DMS153 treated with DMSO at 0.1 percent for 48 hours (cell line): Measurements from ENCODE around the gene GMEB2.
A peak's percentile ranks its signal among the peaks of the same experiment; 100 is the strongest.
"Not testable (repeated sequence)": the region's sequence is repeated elsewhere in the genome, so short reads cannot be mapped to it uniquely, and the experiment has no call there.

Source experiments
- DNase-seq: peaks from one replicate; lab custom pipeline; 2025; ENCODE audit not compliant: unreplicated experiment; lab: John Stamatoyannopoulos, UW

Gene GMEB2, protein sequence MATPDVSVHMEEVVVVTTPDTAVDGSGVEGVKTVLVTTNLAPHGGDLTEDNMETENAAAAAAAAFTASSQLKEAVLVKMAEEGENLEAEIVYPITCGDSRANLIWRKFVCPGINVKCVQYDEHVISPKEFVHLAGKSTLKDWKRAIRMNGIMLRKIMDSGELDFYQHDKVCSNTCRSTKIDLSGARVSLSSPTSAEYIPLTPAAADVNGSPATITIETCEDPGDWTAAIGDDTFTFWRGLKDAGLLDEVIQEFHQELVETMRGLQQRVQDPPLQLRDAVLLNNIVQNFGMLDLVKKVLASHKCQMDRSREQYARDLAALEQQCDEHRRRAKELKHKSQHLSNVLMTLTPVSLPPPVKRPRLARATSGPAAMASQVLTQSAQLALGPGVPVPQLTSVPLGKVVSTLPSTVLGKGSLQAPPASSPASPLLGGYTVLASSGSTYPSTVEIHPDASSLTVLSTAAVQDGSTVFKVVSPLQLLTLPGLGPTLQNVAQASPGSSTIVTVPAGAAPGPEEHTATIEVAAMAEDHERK

DNA sequence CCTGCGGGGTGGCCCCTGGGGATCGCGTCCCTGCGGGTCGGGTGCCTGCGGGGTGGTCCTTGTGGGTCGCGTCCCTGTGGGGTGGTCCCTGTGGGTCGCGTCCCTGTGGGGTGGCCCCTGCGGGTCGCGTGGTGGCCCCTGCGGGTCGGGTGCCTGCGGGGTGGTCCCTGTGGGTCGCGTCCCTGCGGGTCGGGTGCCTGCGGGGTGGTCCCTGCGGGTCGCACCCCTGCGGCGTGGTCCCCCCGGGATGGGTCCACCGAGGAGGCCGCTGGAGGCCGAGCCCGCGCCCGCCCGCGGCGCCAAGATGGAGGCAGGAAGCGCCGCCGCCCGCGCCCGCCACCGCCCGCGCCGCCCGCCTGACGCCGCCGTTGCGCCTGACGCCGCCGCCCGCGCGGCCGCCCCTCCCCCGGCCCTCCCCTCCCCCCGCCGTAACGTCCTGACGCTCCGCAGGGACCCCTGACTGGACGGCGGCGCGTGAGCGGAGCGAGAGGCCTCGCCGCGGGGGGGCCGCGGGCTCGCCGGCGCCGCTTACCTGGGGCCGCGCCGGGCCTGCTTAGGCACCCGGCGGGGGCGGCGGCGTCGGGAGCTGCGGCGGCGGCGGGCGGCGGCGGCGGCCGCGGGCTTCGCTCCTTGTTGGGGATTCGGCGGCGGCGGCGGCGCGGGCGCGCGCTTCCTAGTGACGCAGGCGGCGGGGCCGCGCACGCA, at the start of gene GMEB2:
Gene GMEB2, minus strand, starts transcription at position 678 of the 705 bp plus-strand sequence. CDS start 7,704 bp downstream, outside the sequence.
- DNase-seq: peak; percentile 57

- DNase-seq: no peak
Observed at GRCh38 chr20:63675681-63676368, 48.9 kb upstream of the GMEB2 start.

- DNase-seq: no peak
Observed at GRCh38 chr20:63673951-63674350, 47.0 kb upstream of the GMEB2 start.

GRCh38 chr20:63672666-63673065, 45.8 kb upstream of the GMEB2 start:
- no peak for DNase-seq

DNA sequence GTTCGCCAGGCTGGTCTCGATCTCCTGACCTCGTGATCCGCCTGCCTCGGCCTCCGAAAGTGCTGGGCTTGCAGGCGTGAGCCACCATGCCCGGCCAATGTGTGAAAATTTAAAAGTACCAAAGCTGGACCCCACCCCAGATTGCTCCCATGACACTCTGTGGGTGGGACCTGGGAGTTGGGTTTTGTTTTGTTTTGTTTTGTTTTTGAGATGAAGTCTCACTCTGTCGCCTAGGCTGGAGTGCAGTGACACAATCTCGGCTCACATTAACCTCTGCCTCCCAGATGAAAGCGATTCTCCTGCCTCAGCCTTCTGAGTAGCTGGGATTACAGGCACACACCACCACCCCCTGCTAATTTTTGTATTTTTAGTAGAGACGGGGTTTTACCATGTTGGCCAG, 44.8 kb upstream of the GMEB2 start:
- not testable (repeated sequence) for DNase-seq

- no peak for DNase-seq
Observed at GRCh38 chr20:63668351-63668750, 41.5 kb upstream of the GMEB2 start.

DNA sequence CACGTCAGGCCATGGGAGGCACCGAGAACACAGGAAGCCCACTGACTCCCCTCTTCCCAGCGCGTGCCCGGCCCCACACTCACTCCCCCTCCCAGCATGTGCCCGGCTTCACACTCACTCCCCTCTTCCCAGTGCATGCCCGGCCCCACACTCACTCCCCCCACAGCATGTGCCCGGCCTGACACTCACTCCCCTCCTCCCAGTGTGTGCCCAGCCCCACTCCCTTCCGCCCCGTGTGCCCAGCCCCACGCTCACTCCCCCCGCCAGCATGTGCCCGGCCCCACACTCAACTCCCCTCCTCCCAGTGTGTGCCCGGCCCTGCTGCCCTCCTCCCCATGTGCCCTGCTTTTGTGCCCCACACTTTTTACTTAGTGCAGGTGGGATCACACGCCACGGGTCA, 41.0 kb upstream of the GMEB2 start:
- no peak for DNase-seq

DNA sequence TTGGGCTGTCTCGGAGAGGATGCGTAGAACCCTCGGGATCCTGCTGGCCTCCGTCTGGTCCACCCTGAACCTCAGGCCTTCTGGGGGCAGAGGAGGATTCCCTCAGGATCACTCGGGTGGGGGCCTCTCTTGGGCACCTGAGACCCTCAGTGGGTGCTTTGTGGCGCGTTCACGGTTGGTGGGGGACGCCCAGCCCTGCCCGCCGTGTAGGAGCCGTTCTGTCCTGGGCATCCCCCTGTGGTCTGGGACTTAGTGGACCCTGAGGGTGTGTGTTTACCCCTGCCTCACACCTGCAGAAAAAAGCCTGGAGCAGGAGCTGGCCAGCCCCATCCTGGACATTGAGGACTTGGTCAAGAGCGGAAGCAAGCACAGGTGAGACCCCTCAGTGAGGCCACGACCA, 38.8 kb upstream of the GMEB2 start:
- DNase-seq: no peak

GRCh38 chr20:63664861-63665594, 38.1 kb upstream of the GMEB2 start:
- DNase-seq: no peak

DNA sequence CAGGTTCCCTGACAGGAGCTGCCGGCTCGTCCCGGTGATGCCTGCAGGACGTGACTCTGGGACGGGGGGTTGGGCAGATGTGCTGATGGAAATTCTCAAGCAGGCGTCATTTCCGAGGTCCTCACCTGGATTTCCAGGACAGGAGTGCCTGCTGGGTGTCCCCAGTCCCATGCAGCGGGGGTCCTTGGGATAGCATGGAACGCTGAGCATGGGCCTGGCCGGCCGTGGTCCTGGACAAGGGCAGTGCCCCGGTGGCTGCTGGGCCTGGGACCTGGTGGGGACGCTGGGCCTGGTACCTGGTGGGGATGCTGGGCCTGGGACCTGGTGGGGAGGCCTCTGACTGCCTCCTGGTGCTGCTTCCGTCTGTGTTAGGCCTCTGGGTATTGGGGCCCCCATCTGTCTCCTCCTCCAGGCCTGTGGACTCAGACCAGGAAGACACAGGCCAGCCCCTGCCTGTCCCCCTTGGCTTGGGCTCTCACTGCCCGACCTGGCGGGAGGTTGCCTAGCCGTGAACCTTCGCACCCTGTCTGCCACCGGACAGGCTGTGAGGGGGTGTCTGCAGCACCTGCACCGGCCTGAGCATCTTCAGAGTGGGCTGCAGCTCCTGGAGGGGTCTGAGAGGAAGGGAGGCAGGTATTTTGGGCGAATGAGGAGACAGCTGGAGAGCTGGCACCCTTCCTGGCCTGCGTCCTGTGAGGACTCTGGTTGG, 37.4 kb upstream of the GMEB2 start:
- DNase-seq: no peak

- DNase-seq: no peak
Observed at GRCh38 chr20:63663332-63664066, 36.6 kb upstream of the GMEB2 start.

DNA sequence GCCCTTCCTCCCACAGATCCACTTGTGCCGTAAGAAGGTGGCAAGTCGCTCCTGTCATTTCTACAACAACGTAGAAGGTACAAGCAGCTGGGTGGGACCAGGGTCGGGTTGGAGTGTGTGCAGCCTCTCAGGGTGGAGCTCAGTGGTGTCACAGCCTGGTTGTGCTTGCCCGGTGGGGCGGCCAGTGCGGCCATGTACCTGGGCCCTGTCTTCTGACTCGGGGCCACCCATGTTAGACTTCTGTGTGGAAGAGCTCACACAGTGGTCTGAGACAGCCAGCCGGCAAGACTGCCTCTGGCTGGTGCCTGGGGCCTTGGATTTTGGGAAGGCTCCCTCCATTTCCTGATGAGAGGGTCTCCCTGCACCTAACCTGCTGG, 35.9 kb upstream of the GMEB2 start:
- no peak for DNase-seq

DNA sequence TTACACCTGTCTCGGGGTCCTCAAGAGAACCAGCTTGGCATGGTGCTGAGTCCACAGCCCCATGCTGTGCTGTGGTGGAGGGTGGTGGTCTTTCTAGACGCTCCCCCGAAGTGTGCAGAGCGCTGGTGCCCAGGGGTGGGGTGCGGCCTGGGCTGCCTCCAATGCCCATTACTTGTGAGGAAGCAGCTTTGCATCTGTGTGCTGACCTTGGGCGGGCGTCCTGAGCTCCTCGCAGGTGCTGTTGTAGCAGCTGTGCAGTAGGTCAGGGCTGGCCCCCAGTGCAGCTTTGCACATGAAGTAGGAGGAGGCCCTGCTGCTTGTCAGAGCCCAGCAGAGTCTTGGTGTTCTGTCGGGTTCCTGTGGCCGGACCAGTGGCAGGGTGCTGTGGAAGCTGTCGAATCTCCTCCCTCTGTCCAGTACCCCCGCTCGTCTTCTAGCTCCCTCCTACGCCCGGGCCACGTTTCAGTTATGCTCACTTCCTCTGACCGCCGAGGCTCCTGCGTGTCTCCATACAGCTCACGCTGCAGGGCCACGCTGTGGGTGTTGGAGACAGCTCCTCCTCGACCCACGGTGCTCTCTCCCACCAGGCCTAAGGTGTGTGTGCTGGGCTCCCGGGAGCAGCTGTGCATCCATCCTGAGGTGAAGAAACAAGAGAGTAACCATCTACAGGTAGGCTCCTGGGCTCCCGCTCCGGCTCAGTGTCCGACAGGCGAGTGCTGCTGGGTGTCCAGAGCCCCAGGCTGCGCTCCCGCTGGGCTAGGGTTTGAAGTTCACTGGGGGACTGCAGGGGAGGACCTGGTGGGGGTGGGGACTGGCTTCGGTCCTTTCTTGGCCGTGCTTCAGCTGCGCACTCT, 35.3 kb upstream of the GMEB2 start:
- no peak for DNase-seq

DNA sequence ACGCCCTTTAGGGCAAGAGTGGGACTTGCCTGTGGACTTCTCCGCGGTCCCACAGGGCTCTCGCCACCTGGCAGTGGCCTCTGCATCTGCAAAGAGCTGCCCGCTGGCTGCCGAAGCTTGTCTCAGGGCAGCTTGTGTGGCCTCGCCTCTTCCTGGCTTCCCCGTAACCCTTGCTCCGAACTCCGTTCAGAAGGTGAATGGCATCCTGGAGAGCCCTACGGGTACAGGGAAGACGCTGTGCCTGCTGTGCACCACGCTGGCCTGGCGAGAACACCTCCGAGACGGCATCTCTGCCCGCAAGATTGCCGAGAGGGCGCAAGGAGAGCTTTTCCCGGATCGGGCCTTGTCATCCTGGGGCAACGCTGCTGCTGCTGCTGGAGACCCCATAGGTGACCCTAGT, 34.2 kb upstream of the GMEB2 start:
- DNase-seq: no peak

- DNase-seq: no peak
Observed at GRCh38 chr20:63660622-63661021, 33.7 kb upstream of the GMEB2 start.

DNA sequence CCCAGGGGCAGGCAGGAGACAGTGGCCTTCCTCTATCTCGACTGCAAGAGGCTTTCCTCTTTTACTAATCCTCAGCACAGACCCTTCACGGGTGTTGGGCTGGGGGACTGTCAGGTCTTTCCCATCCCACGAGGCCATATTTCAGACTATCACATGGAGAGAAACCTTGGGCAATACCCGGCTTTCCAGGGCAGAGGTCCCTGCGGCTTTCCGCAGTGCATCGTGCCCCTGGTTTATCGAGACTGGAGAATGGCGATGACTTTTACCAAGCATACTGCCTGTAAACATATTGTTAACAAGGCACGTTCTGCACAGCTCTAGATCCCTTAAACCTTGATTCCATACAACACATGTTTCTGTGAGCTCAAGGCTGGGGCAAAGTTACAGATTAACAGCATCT, 33.3 kb upstream of the GMEB2 start:
- not testable (repeated sequence) for DNase-seq

DNA sequence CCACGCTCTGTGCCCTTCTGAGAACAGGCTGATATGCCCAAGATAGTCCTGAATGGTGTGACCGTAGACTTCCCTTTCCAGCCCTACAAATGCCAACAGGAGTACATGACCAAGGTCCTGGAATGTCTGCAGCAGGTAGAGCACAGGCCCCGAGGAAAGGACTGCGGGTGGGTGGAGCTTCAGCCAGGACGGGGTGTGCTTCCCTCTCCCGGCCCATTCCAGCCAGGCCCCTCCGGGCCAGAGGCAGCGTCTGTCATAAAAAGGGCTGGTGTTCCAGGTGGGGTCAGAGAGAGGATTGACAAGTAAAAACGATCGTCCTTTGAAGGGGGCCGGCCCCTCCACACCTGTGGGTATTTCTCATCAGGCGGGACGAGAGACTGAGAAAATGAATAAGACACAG, 32.5 kb upstream of the GMEB2 start:
- DNase-seq: no peak

- no peak for DNase-seq
Observed at GRCh38 chr20:63658749-63659187, 31.9 kb upstream of the GMEB2 start.
